OCI-LY3 (cell line): ENCODE results near the gene TRIM32.

Source experiments
- H2AFZ ChIP-seq: fragments of 200-600, 300-600 bp; shearing (Covaris generic); 2 replicates; pipeline ENCODE4 v1.6.0; 2014; ENCODE audit warnings: antibody characterized with exemption, low read depth, low read length
- H3K27ac ChIP-seq: fragments of 200-600, 300-600 bp; sonication (generic); 2 replicates; pipeline ENCODE4 v1.5.1; 2014; ENCODE audit warnings: mild to moderate bottlenecking, low read length, moderate library complexity, mixed read lengths
- H3K27me3 ChIP-seq: fragments of 200-600, 300-600 bp; sonication (generic); 2 replicates; pipeline ENCODE4 v1.6.1; 2014; ENCODE audit warnings: low read depth, low read length, mixed read lengths
- H3K36me3 ChIP-seq: fragments of 200-600, 300-600 bp; sonication (generic); replicated peaks from 2 replicates; pipeline ENCODE3; 2014; ENCODE audit warnings: low read depth, low read length, mixed read lengths
- H3K4me1 ChIP-seq: fragments of 300-600, 200-600 bp; sonication (generic); 2 replicates; pipeline ENCODE4 v1.6.1; 2014; ENCODE audit warnings: low read length, mixed read lengths
- H3K4me2 ChIP-seq: fragments of 200-600, 300-600 bp; sonication (generic); 2 replicates; pipeline ENCODE4 v1.6.1; 2014; ENCODE audit warnings: low read length, mixed read lengths
- H3K4me3 ChIP-seq: fragments of 300-600, 200-600 bp; sonication (generic); 2 replicates; pipeline ENCODE4 v1.5.1; 2014; ENCODE audit warnings: antibody characterized with exemption, mild to moderate bottlenecking, low read length, moderate library complexity
- H3K79me2 ChIP-seq: fragments of 300-600, 200-600 bp; shearing (Covaris generic); 2 replicates; pipeline ENCODE4 v1.6.1; 2014; ENCODE audit warnings: mild to moderate bottlenecking, low read length, mixed read lengths
- H3K9ac ChIP-seq: fragments of 300-600, 200-600 bp; shearing (Covaris generic); 2 replicates; pipeline ENCODE4 v1.6.0; 2014; ENCODE audit warnings: mild to moderate bottlenecking, low read length, moderate library complexity
- H3K9me3 ChIP-seq: fragments of 200-600, 300-600 bp; shearing (Covaris generic); 2 replicates; pipeline ENCODE4 v1.6.1; 2014; ENCODE audit warnings: low read length, mixed read lengths; ENCODE audit not compliant: insufficient read depth
- H4K20me1 ChIP-seq: fragments of 200-600, 300-600 bp; sonication (generic); 2 replicates; pipeline ENCODE4 v1.6.1; 2016; ENCODE audit warnings: low read length, mixed read lengths; ENCODE audit not compliant: insufficient read depth
- CTCF ChIP-seq: fragments of 200-600, 300-600 bp; sonication (generic); IDR thresholded peaks from 2 replicates; pipeline ENCODE4 v1.5.1; 2014; ENCODE audit warnings: antibody characterized with exemption, low read length, low read depth
- EZH2phosphoT487 ChIP-seq: fragments of 200-600 bp; shearing (Covaris generic); IDR thresholded peaks from 2 replicates; pipeline ENCODE4 v1.6.1; 2018; ENCODE audit warnings: antibody characterized with exemption, mixed run types, low read depth

Gene TRIM32

GRCh38 chr9:116668970-116669695 lies 18.0 kb upstream of the TRIM32 start:
- H4K20me1 ChIP-seq: no peaks in the 10 kb centered on the region
- H3K79me2 ChIP-seq: no peaks in the 10 kb centered on the region
- no peak overlapping the region for H2AFZ ChIP-seq
- H3K9me3 ChIP-seq: peaks cover 13% of the 10 kb centered on the region
- H3K4me2 ChIP-seq: no peak overlapping the region
- peaks cover 8% of the 10 kb centered on the region for H3K36me3 ChIP-seq
- no peaks in the 10 kb centered on the region for H3K4me1 ChIP-seq
- H3K27ac ChIP-seq: no peak overlapping the region
- TF ChIP-seq EZH2phosphoT487 (no peak), CTCF (no peak)
- no peaks in the 10 kb centered on the region for H3K27me3 ChIP-seq
- no peak overlapping the region for H3K4me3 ChIP-seq
- H3K9ac ChIP-seq: no peak overlapping the region

- no peaks in the 10 kb centered on the region for H4K20me1 ChIP-seq
- H3K9me3 ChIP-seq: peaks cover 13% of the 10 kb centered on the region
- no peaks in the 10 kb centered on the region for H3K79me2 ChIP-seq
- no peak for TF ChIP-seq CTCF
- TF ChIP-seq EZH2phosphoT487: no peak
- no peak overlapping the region for H3K4me3 ChIP-seq
- H3K27me3 ChIP-seq: no peaks in the 10 kb centered on the region
- no peak overlapping the region for H3K4me2 ChIP-seq
- no peak overlapping the region for H3K9ac ChIP-seq
- no peak overlapping the region for H3K27ac ChIP-seq
- no peaks in the 10 kb centered on the region for H3K4me1 ChIP-seq
- H3K36me3 ChIP-seq: peaks cover 14% of the 10 kb centered on the region
- no peak overlapping the region for H2AFZ ChIP-seq
Measured at GRCh38 chr9:116671605-116672004, 15.5 kb upstream of the TRIM32 start.

GRCh38 chr9:116673375-116673774 lies 13.7 kb upstream of the TRIM32 start:
- Histone ChIP-seq H3K4me2 (no peak overlapping the region), H3K27me3 (no peaks in the 10 kb centered on the region), H3K36me3 (peaks cover 14% of the 10 kb centered on the region), H3K9me3 (peaks cover 13% of the 10 kb centered on the region), H3K9ac (no peak overlapping the region), H3K79me2 (no peaks in the 10 kb centered on the region), H3K4me1 (no peaks in the 10 kb centered on the region), H4K20me1 (no peaks in the 10 kb centered on the region), H3K4me3 (no peak overlapping the region), H3K27ac (no peak overlapping the region), H2AFZ (no peak overlapping the region)
- TF ChIP-seq EZH2phosphoT487 (no peak), CTCF (no peak)

- Histone ChIP-seq H4K20me1 (no peaks in the 10 kb centered on the region), H3K27ac (no peak overlapping the region), H3K4me3 (no peak overlapping the region), H3K9me3 (peaks cover 13% of the 10 kb centered on the region), H2AFZ (no peak overlapping the region), H3K36me3 (peaks cover 14% of the 10 kb centered on the region), H3K4me2 (no peak overlapping the region), H3K9ac (no peak overlapping the region), H3K79me2 (no peaks in the 10 kb centered on the region), H3K4me1 (no peaks in the 10 kb centered on the region), H3K27me3 (no peaks in the 10 kb centered on the region)
- TF ChIP-seq CTCF (no peak), EZH2phosphoT487 (no peak)
Measured at GRCh38 chr9:116674210-116674980, 12.7 kb upstream of the TRIM32 start.
